Spleen (tissue), 11 donors: Measurements from ENCODE around the gene DCXR. TPM values are rescaled to one million over a fixed set of nuclear protein-coding genes. Genes with fewer than 3 reads are reported as not detected.

ENCODE experiments used
- DNase-seq: peaks from one replicate; pipeline ENCODE4 v3.0.0-alpha.2; 2020
- H3K27ac ChIP-seq, 8 donors: fragments of 200-600 bp; sonication (generic) in 7 of 8; 1 replicate in 4 of 8; 2 replicates in 4 of 8; pipeline versions ENCODE4 v1.5.0 to v1.8.0; 2016 to 2021; ENCODE audit warnings: inconsistent platforms in 4 of 8, mild to moderate bottlenecking in 4 of 8, moderate library complexity in 1 of 8
- H3K27me3 ChIP-seq, 7 donors: fragments of 200-600 bp; sonication (generic) in 6 of 7; replicated peaks in 1 of 7; 1 replicate in 4 of 7; 2 replicates in 3 of 7; pipeline versions ENCODE4 v1.5.0 to v1.8.0; 2016 to 2021; ENCODE audit warnings: inconsistent platforms in 3 of 7, mild to moderate bottlenecking in 1 of 7
- H3K36me3 ChIP-seq, 6 donors: fragments of 200-600 bp; sonication (generic) in 5 of 6; 1 replicate in 4 of 6; 2 replicates in 2 of 6; pipeline versions ENCODE4 v1.5.0 to v1.8.0; 2016 to 2021; ENCODE audit warnings: inconsistent platforms in 2 of 6
- H3K4me1 ChIP-seq, 6 donors: fragments of 200-600 bp; sonication (generic) in 5 of 6; 1 replicate in 3 of 6; 2 replicates in 3 of 6; pipeline versions ENCODE4 v1.5.0 to v1.8.0; 2016 to 2021; ENCODE audit warnings: inconsistent platforms in 3 of 6
- H3K4me3 ChIP-seq, 8 donors: fragments of 200-600 bp; sonication (generic) in 7 of 8; 1 replicate in 4 of 8; 2 replicates in 4 of 8; pipeline versions ENCODE4 v1.5.0 to v1.8.0; 2016 to 2021; ENCODE audit warnings: inconsistent platforms in 4 of 8, mild to moderate bottlenecking in 4 of 8, moderate library complexity in 2 of 8
- H3K9me3 ChIP-seq, 8 donors: fragments of 200-600 bp; sonication (generic) in 7 of 8; 1 replicate in 4 of 8; 2 replicates in 4 of 8; pipeline versions ENCODE4 v1.5.0 to v1.8.0; 2016 to 2021; ENCODE audit warnings: inconsistent platforms in 4 of 8
- CTCF ChIP-seq, 11 experiments: fragments of 200-600 bp in 7 of 11; fragments of 450-650 bp in 4 of 11; sonication (generic) in 4 of 11; IDR thresholded peaks in 8 of 11; conservative IDR thresholded peaks in 3 of 11; 1 replicate in 7 of 11; 2 replicates in 4 of 11; pipeline versions ENCODE4 v1.4.0 to v1.8.0; 2016 to 2021; ENCODE audit warnings: antibody characterized with exemption in 11 of 11, inconsistent platforms in 4 of 11, mild to moderate bottlenecking in 1 of 11
- POLR2A ChIP-seq, 3 donors: fragments of 450-650 bp; IDR thresholded peaks; one replicate each; pipeline ENCODE4 v1.5.1; 2017; ENCODE audit warnings: antibody characterized with exemption in 3 of 3, mild to moderate bottlenecking in 1 of 3
- POLR2AphosphoS5 ChIP-seq, 3 donors: sonication (generic); formaldehyde crosslinking; IDR thresholded peaks; one replicate each; pipeline ENCODE4 v1.5.1; 2017; ENCODE audit warnings: antibody characterized with exemption in 3 of 3
- WGBS, 5 donors: extraction: QIAGEN DNeasy Blood & Tissue Kit in 3 of 5; methylation state at CpG; one replicate each; pipeline versions ENCODE4 v1.1.5 to v1.1.7; 2013 to 2018; 5-methylcytosine and 5-hydroxymethylcytosine counted together
- intact Hi-C: fragments of 100-400 bp; cut with DNase I; formaldehyde crosslinking; loops from one replicate; pipeline ENCODE4 v1.15.0; 2023; ENCODE audit warnings: low total_unique reads
- polyA plus RNA-seq, 3 donors: library from polyadenylated mRNA; stranded (reverse); fragments of 200-250 nt; gene quantifications; one replicate each; pipeline ENCODE4 v1.2.1, GENCODE V29; 2013
- total RNA-seq, 7 donors: library from RNA; depleted of rRNA in 3 of 7; stranded (reverse); fragments of >200 nt in 3 of 7; fragmentation: NEBNext Ultra II Directional in 4 of 7; extraction: Animal tissue kit (Norgen Biotek cat#: 25700) in 4 of 7; gene quantifications; one replicate each; pipeline versions ENCODE4 v1.1.0 to v1.2.1, GENCODE V29; 2016 to 2021
- donor health status: healthy with polysubstance abuse.
- donor health status: DM: no; HTN: no; CAD: no; lungs with moderate emphysema.
- donor health status: DM: no; HTN: no; CAD: no.
- donor health status: Bipolar disorder and iron deficiency.
- donor health status: healthy.
- donor health status: DM: no; HTN: no; CAD: no.
- donor health status: DM: yes; HTN: yes; CAD: no.

The DCXR gene
- total and polyA plus RNA-seq, 10 donors, result 44.2 to 88.0 (median 61.0) TPM

DNA sequence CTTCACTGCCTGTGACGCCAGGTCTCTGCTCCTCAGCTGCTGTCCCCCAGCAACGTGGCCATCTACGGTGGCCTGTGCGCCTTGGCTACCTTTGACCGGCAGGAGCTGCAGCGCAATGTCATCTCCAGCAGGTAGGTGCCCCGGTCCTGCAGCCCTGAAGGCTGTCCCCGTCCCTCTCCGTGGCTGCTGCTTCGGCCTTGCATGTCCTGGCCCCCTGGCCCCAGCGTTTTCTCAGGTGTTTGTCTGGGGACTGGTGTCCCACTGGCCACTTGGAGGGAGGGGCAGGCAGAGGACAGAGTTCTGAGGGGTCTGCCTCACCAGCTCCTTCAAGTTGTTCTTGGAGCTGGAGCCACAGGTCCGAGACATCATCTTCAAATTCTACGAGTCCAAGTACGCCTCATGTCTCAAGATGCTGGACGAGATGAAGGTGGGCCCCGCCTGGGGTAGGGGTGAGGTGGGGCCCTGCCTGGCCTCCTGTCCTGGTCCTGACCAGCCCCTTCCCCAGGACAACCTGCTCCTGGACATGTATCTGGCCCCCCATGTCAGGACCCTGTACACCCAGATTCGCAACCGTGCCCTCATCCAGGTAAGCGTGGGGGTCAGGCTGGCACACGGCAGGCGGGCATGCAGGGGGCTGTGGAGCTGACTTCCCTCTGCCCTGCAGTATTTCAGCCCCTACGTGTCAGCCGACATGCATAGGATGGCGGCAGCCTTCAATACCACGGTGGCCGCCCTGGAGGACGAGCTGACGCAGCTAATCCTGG, 18.6 kb upstream of the DCXR start:
- Histone ChIP-seq H3K27me3 (no peaks in the 10 kb centered on the region), H3K27ac (no peak overlapping the region), H3K4me3 (no peak overlapping the region), H3K4me1 (peaks cover 14 to 80% (median 33%) of the 10 kb centered on the region in 6 donors), H3K9me3 (no peaks in the 10 kb centered on the region), H3K36me3 (peaks cover 0 to 81% (median 75%) of the 10 kb centered on the region in 6 donors)
- TF ChIP-seq POLR2AphosphoS5 (IDR thresholded peaks at IDR 0.05) (peak in 1 of 3 donors; percentile 2), POLR2A (IDR thresholded peaks at IDR 0.05) (no peak)
- 89 to 94% (median 91%) methylated on average over 17 to 28 of the region's 28 CpGs for WGBS, 5 donors
- intact Hi-C loops, result no loop called here
- peak; percentile 74 for DNase-seq

GRCh38 chr17:82055023-82055964, 17.8 kb upstream of the DCXR start:
- Histone ChIP-seq H3K36me3 (peaks cover 0 to 72% (median 67%) of the 10 kb centered on the region in 6 donors), H3K27ac (no peak overlapping the region), H3K4me1 (peaks cover 19 to 88% (median 41%) of the 10 kb centered on the region in 6 donors), H3K27me3 (no peaks in the 10 kb centered on the region), H3K9me3 (no peaks in the 10 kb centered on the region), H3K4me3 (no peak overlapping the region)
- 77 to 85% (median 83%) methylated on average over 7 to 26 of the region's 26 CpGs for WGBS, 5 donors
- intact Hi-C loops, result no loop called here
- TF ChIP-seq CTCF (IDR thresholded peaks at IDR 0.05 in 8 of 11, conservative IDR thresholded peaks at IDR 0.05 in 3 of 11) (no peak), POLR2AphosphoS5 (IDR thresholded peaks at IDR 0.05) (peak in 1 of 3 donors; percentile 48), POLR2A (IDR thresholded peaks at IDR 0.05) (no peak)
- peak; percentile 78 for DNase-seq

DNA sequence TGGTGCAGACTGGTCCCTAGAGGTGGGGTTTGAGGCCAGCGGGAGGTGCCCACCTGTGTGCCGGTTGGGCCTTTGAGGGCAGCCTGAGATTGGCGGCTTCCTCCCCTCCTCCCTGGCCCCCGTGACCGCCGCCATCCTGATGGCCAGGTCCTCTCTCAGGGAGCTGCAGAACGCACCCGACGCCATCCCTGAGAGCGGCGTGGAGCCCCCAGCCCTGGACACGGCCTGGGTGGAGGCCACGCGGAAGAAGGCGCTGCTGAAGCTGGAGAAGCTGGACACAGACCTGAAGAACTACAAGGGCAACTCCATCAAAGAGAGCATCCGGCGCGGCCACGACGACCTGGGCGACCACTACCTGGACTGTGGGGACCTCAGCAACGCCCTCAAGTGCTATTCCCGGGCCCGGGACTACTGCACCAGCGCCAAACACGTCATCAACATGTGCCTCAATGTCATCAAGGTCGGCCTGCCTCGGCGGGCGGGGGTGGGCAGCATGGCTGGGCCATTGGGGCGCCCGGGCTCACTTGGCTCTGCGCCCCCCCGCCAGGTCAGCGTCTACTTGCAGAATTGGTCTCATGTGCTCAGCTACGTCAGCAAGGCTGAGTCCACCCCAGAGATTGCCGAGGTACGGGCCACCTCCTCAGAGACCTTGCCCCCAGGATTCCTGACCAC, 17.0 kb upstream of the DCXR start:
- Histone ChIP-seq H3K27me3 (no peaks in the 10 kb centered on the region), H3K27ac (no peak overlapping the region), H3K4me1 (peaks cover 20 to 91% (median 46%) of the 10 kb centered on the region in 6 donors), H3K36me3 (peaks cover 0 to 70% (median 59%) of the 10 kb centered on the region in 6 donors), H3K9me3 (no peaks in the 10 kb centered on the region), H3K4me3 (no peak overlapping the region)
- DNase-seq, result peak; percentile 70
- WGBS, 5 donors, result 87 to 97% (median 92%) methylated on average over 17 to 38 of the region's 38 CpGs
- intact Hi-C loops, result no loop called here
- TF ChIP-seq POLR2A (IDR thresholded peaks at IDR 0.05) (no peak), POLR2AphosphoS5 (IDR thresholded peaks at IDR 0.05) (peak in 1 of 3 donors; percentile 7)

- H3K27ac ChIP-seq, result no peak overlapping the region
- peaks cover 0 to 70% (median 53%) of the 10 kb centered on the region in 6 donors for H3K36me3 ChIP-seq
- intact Hi-C loops, result no loop called here
- WGBS, 5 donors, result 93 to 97% (median 95%) methylated on average over 19 to 28 of the region's 28 CpGs
- no peaks in the 10 kb centered on the region for H3K27me3 ChIP-seq
- peak overlapping the region in 2 of 8 donors; percentile 77 to 94 for H3K4me3 ChIP-seq
- no peaks in the 10 kb centered on the region for H3K9me3 ChIP-seq
- peak; percentile 69 for DNase-seq
- TF ChIP-seq CTCF (IDR thresholded peaks at IDR 0.05 in 8 of 11, conservative IDR thresholded peaks at IDR 0.05 in 3 of 11) (no peak), POLR2AphosphoS5 (IDR thresholded peaks at IDR 0.05) (no peak), POLR2A (IDR thresholded peaks at IDR 0.05) (no peak)
- peaks cover 20 to 90% (median 45%) of the 10 kb centered on the region in 6 donors for H3K4me1 ChIP-seq
Observed at GRCh38 chr17:82053556-82054263, 16.2 kb upstream of the DCXR start.
